NB4 (cell line): ENCODE measurements around the gene CXCL12.
A peak's percentile ranks its signal among the peaks of the same experiment; 100 is the strongest.

Experiments used
- DNase-seq: peaks from one replicate; pipeline ENCODE4 v3.0.0; 2010; ENCODE audit warnings: low read depth
- H3K4me3 ChIP-seq: one replicate; pipeline ENCODE4 v1.5.1; 2011; ENCODE audit warnings: mild to moderate bottlenecking, low read depth, low read length, moderate library complexity
- CTCF ChIP-seq: IDR thresholded peaks from one replicate; pipeline ENCODE4 v1.5.1; 2012; ENCODE audit warnings: low read depth, low read length
- MAX ChIP-seq: IDR thresholded peaks from 2 replicates; pipeline ENCODE4 v1.6.1; 2011; ENCODE audit warnings: low read depth, low read length
- MYC ChIP-seq: IDR thresholded peaks from 2 replicates; pipeline ENCODE4 v1.6.1; 2011; ENCODE audit warnings: low read depth, low read length
- POLR2A ChIP-seq: IDR thresholded peaks from 2 replicates; pipeline ENCODE4 v1.6.1; 2011; ENCODE audit warnings: mild to moderate bottlenecking; ENCODE audit not compliant: insufficient read length; ENCODE audit errors: extremely low read depth

Gene CXCL12

DNA sequence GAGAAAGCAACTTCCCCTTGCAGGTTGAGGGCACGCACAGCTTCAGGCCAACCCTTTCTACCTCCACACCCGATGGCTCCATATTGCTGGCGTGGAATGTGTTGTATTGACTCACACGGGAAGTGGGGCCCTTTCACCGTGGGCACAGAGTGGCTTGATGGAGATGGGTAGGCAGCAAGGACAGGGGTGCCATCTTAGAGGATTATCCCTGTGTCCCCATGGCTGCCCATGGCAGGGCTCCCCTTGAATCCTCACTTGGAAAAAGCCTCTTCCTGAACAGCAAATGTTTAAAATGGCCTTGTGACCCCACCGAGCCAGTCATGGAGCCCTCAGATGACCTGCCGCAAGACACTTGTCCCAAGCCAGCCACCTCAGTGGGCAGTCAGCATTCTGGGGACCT, 31.2 kb downstream of the CXCL12 start:
- H3K4me3 ChIP-seq: no peak overlapping the region
- DNase-seq: no peak
- TF ChIP-seq MAX (no peak), MYC (no peak), POLR2A (no peak), CTCF (no peak)

DNA sequence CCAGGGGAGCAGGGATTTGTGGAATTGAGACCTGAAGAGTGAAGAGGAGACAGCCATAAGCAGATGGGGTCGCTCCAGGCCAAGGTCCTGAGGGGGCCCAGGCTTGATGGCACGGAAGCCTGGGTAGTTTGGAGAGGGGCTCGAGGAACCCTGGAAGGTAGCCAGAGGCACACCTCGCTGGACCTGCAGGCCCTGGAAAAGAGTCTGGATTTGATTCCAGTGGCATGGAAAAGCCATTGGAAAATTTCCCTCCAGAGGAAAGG, 31.8 kb downstream of the CXCL12 start:
- TF ChIP-seq MAX (no peak), MYC (no peak), CTCF (no peak), POLR2A (no peak)
- no peak for DNase-seq
- no peak overlapping the region for H3K4me3 ChIP-seq

DNA sequence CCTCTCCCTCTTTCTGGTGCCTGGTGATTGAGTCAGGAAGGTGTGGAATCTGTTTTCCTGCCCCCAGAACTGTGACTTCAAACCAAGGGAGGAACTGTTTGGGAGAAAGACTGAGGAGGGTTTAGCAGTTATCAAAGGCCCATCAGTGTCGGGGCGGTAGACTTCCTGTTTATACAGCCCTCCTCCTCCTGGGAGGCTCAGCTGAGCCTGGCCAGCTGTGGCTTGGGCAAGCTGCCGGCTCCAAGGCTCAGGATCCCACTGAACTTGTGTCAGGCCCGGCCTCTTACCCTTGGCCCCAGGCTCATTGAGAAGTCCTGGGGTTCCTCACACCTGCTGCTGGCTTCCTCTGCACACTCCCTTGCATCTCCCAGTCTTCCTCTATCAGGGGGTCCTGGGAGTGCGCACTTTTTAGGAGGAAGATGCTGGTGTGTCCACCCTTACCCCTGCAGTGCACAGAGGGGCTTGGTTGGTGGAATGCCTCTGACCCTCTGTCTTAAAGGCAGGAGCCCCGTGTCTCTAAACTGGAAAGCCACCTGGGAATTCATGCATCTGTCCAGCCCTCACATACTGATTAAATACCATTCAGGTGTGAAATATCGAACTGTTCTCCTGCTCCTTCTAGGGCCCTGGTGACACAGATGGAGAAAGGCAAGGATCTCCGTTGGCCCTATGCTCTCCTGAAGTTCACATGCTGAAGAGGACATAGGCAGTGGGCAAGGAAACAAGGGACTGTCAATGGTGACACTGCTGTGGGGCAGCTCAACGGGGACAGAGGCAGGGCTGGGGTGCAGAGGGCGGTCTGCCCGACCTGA, 32.4 kb downstream of the CXCL12 start:
- no peak overlapping the region for H3K4me3 ChIP-seq
- peak; percentile 45 for DNase-seq
- no peak for TF ChIP-seq MYC
- TF ChIP-seq CTCF: no peak
- no peak for TF ChIP-seq MAX
- TF ChIP-seq POLR2A: no peak

- TF ChIP-seq MAX (no peak), MYC (no peak), POLR2A (no peak), CTCF (no peak)
- no peak overlapping the region for H3K4me3 ChIP-seq
- no peak for DNase-seq
These were observed 36.4 kb downstream of the CXCL12 start for GRCh38 chr10:44348496-44348895.

DNA sequence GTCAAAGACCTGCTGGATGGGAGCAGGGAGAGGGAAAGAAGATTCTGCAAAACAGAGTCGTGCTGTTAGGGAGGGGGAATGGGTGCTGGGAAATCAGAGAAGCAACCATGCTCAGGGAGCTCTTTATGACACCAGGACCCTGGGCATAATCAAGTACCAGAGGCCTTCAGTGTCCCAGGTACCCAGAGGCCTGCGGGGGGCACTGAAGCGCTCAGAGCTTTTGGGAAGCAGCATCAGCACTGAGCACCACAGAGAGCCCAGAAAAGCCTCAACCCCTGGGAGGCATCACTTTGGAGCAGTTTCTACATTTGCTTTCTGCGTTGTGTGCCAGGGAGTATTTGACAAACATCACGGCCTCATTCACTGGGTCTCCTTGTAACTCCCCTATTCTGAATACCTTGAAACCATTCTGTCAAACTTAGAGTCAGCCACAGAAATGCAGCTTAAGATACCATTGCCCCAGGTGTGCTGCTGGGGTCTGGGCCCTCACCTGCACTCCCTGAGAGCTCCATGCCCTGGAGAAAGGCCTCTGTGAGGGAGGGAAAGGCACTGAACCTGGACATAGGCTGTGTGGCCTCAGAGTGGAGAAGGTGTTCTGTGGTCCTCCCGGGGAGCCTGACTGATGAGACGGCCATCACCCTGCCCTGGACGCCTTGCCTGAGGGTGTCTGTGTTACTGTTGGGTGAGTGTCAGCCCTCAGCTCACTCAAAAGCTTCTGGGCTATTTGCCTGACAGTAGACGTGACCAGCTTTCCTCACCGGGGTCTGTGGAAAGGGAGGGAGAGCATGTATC, 37.1 kb downstream of the CXCL12 start:
- no peak for DNase-seq
- TF ChIP-seq MAX (no peak), CTCF (no peak), POLR2A (no peak), MYC (no peak)
- no peak overlapping the region for H3K4me3 ChIP-seq

DNA sequence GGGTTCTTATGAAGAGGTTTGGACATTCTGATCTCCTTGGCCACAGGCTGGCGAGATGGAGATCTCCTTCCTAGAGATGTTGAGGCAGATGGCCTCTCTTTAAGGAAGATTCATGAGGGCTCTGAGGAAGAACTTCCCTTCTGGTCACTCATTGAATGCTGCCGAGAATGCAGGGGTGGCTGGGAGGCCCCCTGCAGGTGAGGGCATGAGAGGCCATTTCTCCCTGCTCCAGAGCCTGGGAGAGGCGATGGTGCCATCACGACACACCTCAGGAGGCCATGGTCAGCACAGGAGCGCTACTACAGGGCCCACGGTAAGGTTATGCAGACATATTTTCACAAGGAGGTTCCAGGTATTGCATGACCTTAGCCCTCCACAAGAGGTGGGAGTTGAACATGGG, 40.2 kb downstream of the CXCL12 start:
- TF ChIP-seq POLR2A (no peak), MYC (no peak), CTCF (peak; percentile 11), MAX (no peak)
- no peak for DNase-seq
- H3K4me3 ChIP-seq: no peak overlapping the region
